HepG2 (cell line): Measurements from ENCODE around the gene YWHAE. TPM values are rescaled to one million over a fixed set of nuclear protein-coding genes. Genes with fewer than 3 reads are reported as not detected.
"Not testable (repeated sequence)": the region's sequence is repeated elsewhere in the genome, so short reads cannot be mapped to it uniquely, and the experiment has no call there.

Experiments
- ATAC-seq: fragments of 200-7000 bp; cut with Tn5 transposase; 3 replicates; pipeline ENCODE4 v1.9.1; 2020; ENCODE audit warnings: mild to moderate bottlenecking, moderate library complexity
- BruUV-seq: library from RNA; stranded (reverse); fragments of 400-500 nt; replicated peaks from 2 replicates; lab custom pipeline; 2021; lab: Mats Ljungman, UMichigan
- CTCF ChIA-PET: fragments of 300-600 bp; formaldehyde crosslinking; extraction: SDS; loops from one replicate; lab custom pipeline; 2021; ENCODE audit warnings: low total read pairs, inconsistent platforms, low intra/inter-chr PET ratio; lab: Yijun Ruan, JAX
- POLR2A ChIA-PET: fragments of 350-600 bp; sonication (Branson Sonifier 250); formaldehyde crosslinking; loops from one replicate; lab custom pipeline; 2020; ENCODE audit warnings: antibody characterized with exemption, inconsistent platforms; lab: Yijun Ruan, JAX
- DNase-seq: peaks from one replicate; pipeline ENCODE4 v3.0.0-alpha.2; 2015; ENCODE audit warnings: low spot score
- FAIRE-seq: peaks from 3 replicates; lab custom pipeline; 2011; peaks lifted over from hg19 to GRCh38; lab: Jason Lieb, UNC
- H2AFZ ChIP-seq: one replicate; pipeline ENCODE4 v1.6.1; 2011; ENCODE audit warnings: low read length, inconsistent platforms
- H3K27ac ChIP-seq: fragments of 300-600 bp; 3 replicates; pipeline ENCODE4 v1.8.0; 2011; ENCODE audit warnings: mixed run types, mild to moderate bottlenecking, mixed read lengths, low read length, inconsistent platforms; ENCODE audit not compliant: insufficient read depth; ENCODE audit errors: extremely low read length
- H3K27me3 ChIP-seq, 2 experiments: fragments of 200-600 bp in 1 of 2; 2 replicates in 1 of 2; 3 replicates in 1 of 2; pipeline versions ENCODE4 v1.6.0 to v1.8.0; 2011; ENCODE audit warnings: low read length in 2 of 2, mild to moderate bottlenecking in 2 of 2, moderate library complexity in 2 of 2, inconsistent platforms in 1 of 2; ENCODE audit not compliant: insufficient read depth in 2 of 2, control insufficient read depth in 1 of 2
- H3K36me3 ChIP-seq, 2 experiments: fragments of 200-600 bp in 1 of 2; replicated peaks in 1 of 2; 2 replicates in 1 of 2; 3 replicates in 1 of 2; pipeline versions ENCODE4 v1.5.1 to v1.8.0; 2011; ENCODE audit warnings: low read length in 2 of 2, inconsistent platforms in 1 of 2; ENCODE audit not compliant: insufficient read depth in 2 of 2, control insufficient read depth in 1 of 2
- H3K4me1 ChIP-seq: 2 replicates; pipeline ENCODE4 v1.5.1; 2012; ENCODE audit warnings: low read length, inconsistent platforms; ENCODE audit not compliant: insufficient read depth
- H3K4me2 ChIP-seq: 2 replicates; pipeline ENCODE4 v1.6.0; 2011; ENCODE audit warnings: low read depth, low read length, inconsistent platforms
- H3K4me3 ChIP-seq, 3 experiments: fragments of 200-600 bp in 1 of 3; sonication (generic), shearing (Covaris generic) in 1 of 3; replicated peaks in 1 of 3; 2 replicates each; pipeline ENCODE4 v1.5.1; 2011 to 2016; ENCODE audit warnings: low read length in 3 of 3, inconsistent platforms in 2 of 3, low read depth in 2 of 3, mild to moderate bottlenecking in 2 of 3, control low read depth in 1 of 3, mixed read lengths in 1 of 3; ENCODE audit not compliant: insufficient read depth in 1 of 3
- H3K79me2 ChIP-seq: one replicate; pipeline ENCODE4 v1.6.1; 2011; ENCODE audit warnings: low read length, inconsistent platforms; ENCODE audit not compliant: insufficient read depth
- H3K9ac ChIP-seq: 2 replicates; pipeline ENCODE4 v1.6.0; 2011; ENCODE audit warnings: mild to moderate bottlenecking, low read depth, low read length, inconsistent platforms; ENCODE audit not compliant: insufficient read depth
- H3K9me3 ChIP-seq: 2 replicates; pipeline ENCODE4 v1.5.1; 2012; ENCODE audit warnings: mild to moderate bottlenecking, low read length
- H4K20me1 ChIP-seq: 2 replicates; pipeline ENCODE4 v1.6.0; 2011; ENCODE audit warnings: inconsistent platforms, mild to moderate bottlenecking, low read length, moderate library complexity; ENCODE audit not compliant: insufficient read depth
- NR2F6 ChIP-seq, 2 experiments: IDR thresholded peaks; 2 replicates each; pipeline ENCODE4 v1.6.1; 2016; ENCODE audit warnings: antibody characterized with exemption in 1 of 2, mild to moderate bottlenecking in 1 of 2
- SRF ChIP-seq: IDR thresholded peaks from 2 replicates; pipeline ENCODE4 v1.6.1; 2011; ENCODE audit warnings: mild to moderate bottlenecking, low read depth, low read length, moderate library complexity
- TAF15 ChIP-seq: fragments of 200-400 bp; formaldehyde crosslinking; IDR thresholded peaks from one replicate; pipeline ENCODE4 v1.6.1; 2018; ENCODE audit warnings: mild to moderate bottlenecking, low read depth, low read length; ENCODE audit not compliant: poor library complexity, severe bottlenecking
- ZBTB3 ChIP-seq: sonication (generic); formaldehyde crosslinking; IDR thresholded peaks from 2 replicates; pipeline ENCODE4 v1.4.0; 2020; ENCODE audit warnings: low read depth, mild to moderate bottlenecking, moderate library complexity, missing genetic modification reagents, borderline replicate concordance
- ZNF333 ChIP-seq: sonication (generic); formaldehyde crosslinking; IDR thresholded peaks from 2 replicates; pipeline ENCODE4 v1.4.0; 2020; ENCODE audit warnings: mild to moderate bottlenecking, missing genetic modification reagents, borderline replicate concordance
- WGBS: methylation state at CpG from one replicate; pipeline ENCODE4 v1.1.6; 2017; ENCODE audit warnings: low lambda C conversion rate; 5-methylcytosine and 5-hydroxymethylcytosine counted together
- in situ Hi-C: cut with HindIII; loops from 2 replicates; pipeline ENCODE4 v1.10.0; 2017; ENCODE audit warnings: low pct_unique_long_range_greater_than_20kb; ENCODE audit not compliant: extremely low pct_ligation_motif_present
- intact Hi-C: fragments of 100-400 bp; cut with micrococcal nuclease; formaldehyde crosslinking; loops from one replicate; pipeline ENCODE4 v1.10.0; 2022; ENCODE audit not compliant: unreplicated experiment
- polyA plus RNA-seq, 8 experiments: library from polyadenylated mRNA; depleted of rRNA in 3 of 8; stranded (reverse) in 7 of 8; unstranded in 1 of 8; fragments of >200 nt; fragmentation: Illumina TruSeq in 4 of 8; extraction: Trizol in 4 of 8; gene quantifications; 2 replicates each; pipeline versions ENCODE4 v1.2.1 to v1.2.3, GENCODE V29; 2011 to 2016; ENCODE audit warnings: low read depth in 4 of 8, missing spikeins in 1 of 8, mixed read lengths in 1 of 8; ENCODE audit not compliant: insufficient read depth in 1 of 8
- total RNA-seq, 5 experiments: library from RNA; depleted of rRNA; stranded (reverse); fragments of >200 nt; fragmentation: Illumina TruSeq; extraction: Trizol; gene quantifications; 2 replicates each; pipeline ENCODE4 v1.2.3, GENCODE V29; 2016; ENCODE audit warnings: low read depth in 1 of 5
- TF ChIP-seq, protein P1 (sequence below): fragments of 450-650 bp; IDR thresholded peaks from 2 replicates; pipeline ENCODE4 v1.6.1; 2017
- TF ChIP-seq, protein P2 (sequence below): sonication (generic); formaldehyde crosslinking; IDR thresholded peaks from 2 replicates; pipeline ENCODE4 v1.4.0; 2020; ENCODE audit warnings: missing genetic modification reagents

YWHAE gene
- total and polyA plus RNA-seq, 2 of the 13 experiments (the other 11 are each of a cell fraction or from before 2014, with no cell fraction given) = 256 to 335 TPM

GRCh38 chr17:1390432-1391367, 9.3 kb downstream of the YWHAE start (continued):
- TF ChIP-seq, protein P1, sequence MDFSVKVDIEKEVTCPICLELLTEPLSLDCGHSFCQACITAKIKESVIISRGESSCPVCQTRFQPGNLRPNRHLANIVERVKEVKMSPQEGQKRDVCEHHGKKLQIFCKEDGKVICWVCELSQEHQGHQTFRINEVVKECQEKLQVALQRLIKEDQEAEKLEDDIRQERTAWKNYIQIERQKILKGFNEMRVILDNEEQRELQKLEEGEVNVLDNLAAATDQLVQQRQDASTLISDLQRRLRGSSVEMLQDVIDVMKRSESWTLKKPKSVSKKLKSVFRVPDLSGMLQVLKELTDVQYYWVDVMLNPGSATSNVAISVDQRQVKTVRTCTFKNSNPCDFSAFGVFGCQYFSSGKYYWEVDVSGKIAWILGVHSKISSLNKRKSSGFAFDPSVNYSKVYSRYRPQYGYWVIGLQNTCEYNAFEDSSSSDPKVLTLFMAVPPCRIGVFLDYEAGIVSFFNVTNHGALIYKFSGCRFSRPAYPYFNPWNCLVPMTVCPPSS = no peak
- no peak for TF ChIP-seq ZBTB3 (CRISPR knock-in tag)
- TF ChIP-seq ZNF333 = no peak
- TF ChIP-seq, protein P2, sequence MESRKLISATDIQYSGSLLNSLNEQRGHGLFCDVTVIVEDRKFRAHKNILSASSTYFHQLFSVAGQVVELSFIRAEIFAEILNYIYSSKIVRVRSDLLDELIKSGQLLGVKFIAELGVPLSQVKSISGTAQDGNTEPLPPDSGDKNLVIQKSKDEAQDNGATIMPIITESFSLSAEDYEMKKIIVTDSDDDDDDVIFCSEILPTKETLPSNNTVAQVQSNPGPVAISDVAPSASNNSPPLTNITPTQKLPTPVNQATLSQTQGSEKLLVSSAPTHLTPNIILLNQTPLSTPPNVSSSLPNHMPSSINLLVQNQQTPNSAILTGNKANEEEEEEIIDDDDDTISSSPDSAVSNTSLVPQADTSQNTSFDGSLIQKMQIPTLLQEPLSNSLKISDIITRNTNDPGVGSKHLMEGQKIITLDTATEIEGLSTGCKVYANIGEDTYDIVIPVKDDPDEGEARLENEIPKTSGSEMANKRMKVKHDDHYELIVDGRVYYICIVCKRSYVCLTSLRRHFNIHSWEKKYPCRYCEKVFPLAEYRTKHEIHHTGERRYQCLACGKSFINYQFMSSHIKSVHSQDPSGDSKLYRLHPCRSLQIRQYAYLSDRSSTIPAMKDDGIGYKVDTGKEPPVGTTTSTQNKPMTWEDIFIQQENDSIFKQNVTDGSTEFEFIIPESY (CRISPR knock-in tag) = no peak
- no peak for TF ChIP-seq SRF
- TF ChIP-seq NR2F6 (IDR thresholded peaks at IDR 0.05) = 0 out of 2 replicates have a peak, but pooled peaks have one; percentile 16
- TF ChIP-seq NR2F6 (CRISPR knock-in tag; IDR thresholded peaks at IDR 0.05) = no peak
- no peak for TF ChIP-seq TAF15

- H2AFZ ChIP-seq, in situ Hi-C loops, intact Hi-C loops, DNase-seq, H3K4me2 ChIP-seq, BruUV-seq, H3K4me3 ChIP-seq, H3K27ac ChIP-seq, H3K27me3 ChIP-seq, FAIRE-seq, ATAC-seq, CTCF ChIA-PET, H3K36me3 ChIP-seq, POLR2A ChIA-PET, H3K9ac ChIP-seq, H3K9me3 ChIP-seq: not testable (repeated sequence)
- peaks cover 56% of the 10 kb centered on the region for H3K4me1 ChIP-seq
- H4K20me1 ChIP-seq = peaks cover 99% of the 10 kb centered on the region
- WGBS = 83% methylated on average over 22 of the region's 22 CpGs
- peaks cover 98% of the 10 kb centered on the region for H3K79me2 ChIP-seq
These were observed 12.4 kb downstream of the YWHAE start for GRCh38 chr17:1387490-1388227.

- POLR2A ChIA-PET, H3K4me2 ChIP-seq, H3K9ac ChIP-seq, H3K36me3 ChIP-seq, BruUV-seq, H3K27me3 ChIP-seq, intact Hi-C loops, FAIRE-seq, DNase-seq, in situ Hi-C loops, H3K9me3 ChIP-seq, H3K4me3 ChIP-seq, H2AFZ ChIP-seq, H3K27ac ChIP-seq, CTCF ChIA-PET, ATAC-seq: not testable (repeated sequence)
- Histone ChIP-seq H4K20me1 (peaks cover 97% of the 10 kb centered on the region), H3K79me2 (peaks cover 96% of the 10 kb centered on the region), H3K4me1 (peaks cover 56% of the 10 kb centered on the region)
- 91% methylated on average over 8 of the region's 8 CpGs for WGBS
These were observed 13.3 kb downstream of the YWHAE start for GRCh38 chr17:1386675-1387190.
